K562 (cell line): ENCODE results near the gene APOB. TPM values are rescaled to one million over a fixed set of nuclear protein-coding genes. Genes with fewer than 3 reads are reported as not detected.

Experiments used
- ATAC-seq: fragments of 200-7000 bp; cut with Tn5 transposase; 3 replicates; pipeline ENCODE4 v1.9.1; 2020; ENCODE audit warnings: moderate library complexity
- BruUV-seq: library from RNA; stranded (reverse); fragments of 400-500 nt; replicated peaks from 2 replicates; lab custom pipeline; 2021; lab: Mats Ljungman, UMichigan
- CTCF ChIA-PET: fragments of 300-600 bp; formaldehyde crosslinking; extraction: SDS; loops from one replicate; lab custom pipeline; 2021; ENCODE audit warnings: low intra/inter-chr PET ratio; lab: Yijun Ruan, JAX
- POLR2A ChIA-PET: fragments of 300-600, 350-650 bp; sonication (Branson Sonifier 250); formaldehyde crosslinking; extraction: SDS; loops from one replicate; lab custom pipeline; 2021; ENCODE audit warnings: antibody characterized with exemption, inconsistent platforms; lab: Yijun Ruan, JAX
- DNase-seq, 4 experiments: peaks; one replicate each; pipeline versions ENCODE4 v3.0.0 to v3.0.0-alpha.2; 2011 to 2018; ENCODE audit warnings: low spot score in 3 of 4, mixed read lengths in 3 of 4; ENCODE audit errors: extremely low read depth in 1 of 4
- FAIRE-seq: peaks from 2 replicates; lab custom pipeline; 2011; peaks lifted over from hg19 to GRCh38; lab: Jason Lieb, UNC
- H2AFZ ChIP-seq: 2 replicates; pipeline ENCODE4 v1.6.0; 2011; ENCODE audit warnings: low read depth, low read length, control low read depth, inconsistent platforms
- H3K27ac ChIP-seq: fragments of 200-600 bp; 3 replicates; pipeline ENCODE4 v1.8.0; 2011; ENCODE audit warnings: low read depth, mild to moderate bottlenecking, control low read depth, inconsistent platforms, low read length, moderate library complexity, mixed read lengths; ENCODE audit errors: extremely low read depth
- H3K27me3 ChIP-seq, 2 experiments: fragments of 300-600 bp in 1 of 2; 2 replicates in 1 of 2; 3 replicates in 1 of 2; pipeline versions ENCODE4 v1.6.0 to v1.8.0; 2011; ENCODE audit warnings: inconsistent platforms in 2 of 2, low read length in 2 of 2, mild to moderate bottlenecking in 1 of 2, mixed read lengths in 1 of 2, moderate library complexity in 1 of 2; ENCODE audit not compliant: control insufficient read depth in 2 of 2, insufficient read depth in 2 of 2
- H3K36me3 ChIP-seq: fragments of 300-600 bp; 3 replicates; pipeline ENCODE4 v1.8.0; 2011; ENCODE audit warnings: mild to moderate bottlenecking, low read length, inconsistent platforms; ENCODE audit not compliant: control insufficient read depth, insufficient read depth
- H3K4me1 ChIP-seq, 2 experiments: fragments of 200-600 bp in 1 of 2; replicated peaks in 1 of 2; 2 replicates in 1 of 2; 3 replicates in 1 of 2; pipeline versions ENCODE4 v1.5.1 to v1.8.0; 2011; ENCODE audit warnings: inconsistent platforms in 2 of 2, low read length in 2 of 2, mild to moderate bottlenecking in 1 of 2, mixed read lengths in 1 of 2, moderate library complexity in 1 of 2; ENCODE audit not compliant: control insufficient read depth in 2 of 2, insufficient read depth in 2 of 2
- H3K4me2 ChIP-seq: 2 replicates; pipeline ENCODE4 v1.6.1; 2011; ENCODE audit warnings: low read length, control low read depth, inconsistent platforms, mixed read lengths; ENCODE audit not compliant: insufficient read depth
- H3K4me3 ChIP-seq: fragments of 200-600 bp; sonication (generic), shearing (Covaris generic); 2 replicates; pipeline ENCODE4 v1.5.1; 2016; ENCODE audit warnings: control low read depth, inconsistent platforms
- H3K79me2 ChIP-seq: fragments of 200-600 bp; 3 replicates; pipeline ENCODE4 v1.8.0; 2011; ENCODE audit warnings: low read length, inconsistent platforms; ENCODE audit not compliant: control insufficient read depth, insufficient read depth
- H3K9ac ChIP-seq, 2 experiments: 2 replicates each; pipeline versions ENCODE4 v1.6.0 to v1.6.1; 2011; ENCODE audit warnings: low read depth in 2 of 2, low read length in 2 of 2, control low read depth in 1 of 2, inconsistent platforms in 1 of 2, mild to moderate bottlenecking in 1 of 2, mixed read lengths in 1 of 2; ENCODE audit not compliant: insufficient read depth in 1 of 2
- H3K9me1 ChIP-seq: one replicate; pipeline ENCODE4 v1.6.0; 2011; ENCODE audit warnings: inconsistent platforms, mild to moderate bottlenecking, low read length, moderate library complexity; ENCODE audit not compliant: control insufficient read depth, insufficient read depth
- H3K9me3 ChIP-seq: replicated peaks from 2 replicates; pipeline ENCODE4 v1.5.1; 2011; ENCODE audit warnings: low read depth, low read length, inconsistent platforms; ENCODE audit not compliant: control insufficient read depth, insufficient read depth
- H4K20me1 ChIP-seq: replicated peaks from 2 replicates; pipeline ENCODE4 v1.6.1; 2011; ENCODE audit warnings: low read length, inconsistent platforms, mixed read lengths; ENCODE audit not compliant: control insufficient read depth, insufficient read depth
- CEBPG ChIP-seq, 3 experiments: fragments of 200-800 bp in 1 of 3; sonication (Bioruptor generic) in 1 of 3; sonication (generic) in 1 of 3; formaldehyde crosslinking in 1 of 3; IDR thresholded peaks in 2 of 3; conservative IDR thresholded peaks in 1 of 3; 2 replicates each; pipeline versions ENCODE4 v1.6.1 to v1.8.0; 2016 to 2022; ENCODE audit warnings: missing compliant biosample characterization in 2 of 3, missing genetic modification characterization in 2 of 3, mild to moderate bottlenecking in 1 of 3, missing genetic modification reagents in 1 of 3
- EP400 ChIP-seq: fragments of 450-650 bp; IDR thresholded peaks from 2 replicates; pipeline ENCODE4 v1.6.1; 2017; ENCODE audit warnings: antibody characterized with exemption, mild to moderate bottlenecking, moderate library complexity
- KAT2B ChIP-seq: IDR thresholded peaks from one replicate; pipeline ENCODE4 v1.6.1; 2012; ENCODE audit warnings: low read depth, mild to moderate bottlenecking, control low read depth, inconsistent platforms, low read length, moderate library complexity
- MCM3 ChIP-seq: fragments of 450-650 bp; IDR thresholded peaks from 2 replicates; pipeline ENCODE4 v1.6.1; 2016
- MXD1 ChIP-seq: fragments of 250-450 bp; sonication (Bioruptor Pico); IDR thresholded peaks from 2 replicates; pipeline ENCODE4 v1.8.0; 2021; ENCODE audit warnings: borderline replicate concordance, mild to moderate bottlenecking, moderate library complexity; ENCODE audit not compliant: poor library complexity, severe bottlenecking
- NCOA2 ChIP-seq, 2 experiments: fragments of 450-650 bp; IDR thresholded peaks; 2 replicates each; pipeline ENCODE4 v1.6.1; 2018; ENCODE audit warnings: mild to moderate bottlenecking in 2 of 2, moderate library complexity in 1 of 2; ENCODE audit not compliant: partially characterized antibody in 2 of 2
- NFYB ChIP-seq: IDR thresholded peaks from 2 replicates; pipeline ENCODE4 v1.6.1; 2011; ENCODE audit warnings: mild to moderate bottlenecking, moderate library complexity; ENCODE audit not compliant: insufficient read length; ENCODE audit errors: extremely low read depth
- POLR2AphosphoS5 ChIP-seq: IDR thresholded peaks from 2 replicates; pipeline ENCODE4 v1.6.1; 2011; ENCODE audit warnings: mild to moderate bottlenecking, low read depth, low read length, moderate library complexity; ENCODE audit not compliant: control insufficient read depth, insufficient read depth
- TCF7 ChIP-seq: sonication (generic); IDR thresholded peaks from 2 replicates; pipeline ENCODE4 v1.6.1; 2016; ENCODE audit warnings: antibody characterized with exemption, borderline replicate concordance
- TFAM ChIP-seq: fragments of 250-450 bp; sonication (Bioruptor Pico); conservative IDR thresholded peaks from 2 replicates; pipeline ENCODE4 v1.5.0; 2021; ENCODE audit warnings: mild to moderate bottlenecking, moderate library complexity
- ZBTB11 ChIP-seq, 3 experiments: fragments of 200-800 bp in 1 of 3; fragments of 250-450 bp in 1 of 3; fragments of 450-650 bp in 1 of 3; sonication (Bioruptor Pico) in 1 of 3; sonication (Bioruptor generic) in 1 of 3; formaldehyde crosslinking in 1 of 3; IDR thresholded peaks; 2 replicates each; pipeline versions ENCODE4 v1.6.1 to v1.8.0; 2016 to 2022; ENCODE audit warnings: mild to moderate bottlenecking in 2 of 3, missing genetic modification characterization in 2 of 3, missing compliant biosample characterization in 1 of 3, moderate library complexity in 1 of 3
- ZNF239 ChIP-seq: fragments of 250-450 bp; sonication (Bioruptor Pico); IDR thresholded peaks from 2 replicates; pipeline ENCODE4 v1.4.0; 2020; ENCODE audit warnings: mild to moderate bottlenecking
- WGBS: fragments of 100-300 bp; shearing (Covaris generic); methylation state at CpG from one replicate; pipeline ENCODE4 v1.1.6; 2016; ENCODE audit warnings: low coverage, mixed read lengths; ENCODE audit not compliant: insufficient coverage; ENCODE audit errors: missing lambda C conversion rate; 5-methylcytosine and 5-hydroxymethylcytosine counted together
- in situ Hi-C: fragments of 300-500 bp; cut with MboI; formaldehyde crosslinking; loops from 4 replicates; pipeline ENCODE4 v1.15.0; 2018; ENCODE audit warnings: inconsistent platforms, mixed read lengths
- intact Hi-C: fragments of 100-400 bp; cut with micrococcal nuclease; formaldehyde crosslinking; loops from 2 replicates; pipeline ENCODE4 v1.14.2; 2022
- polyA plus RNA-seq, 8 experiments: library from polyadenylated mRNA; depleted of rRNA in 4 of 8; stranded (reverse) in 5 of 8; unstranded in 3 of 8; fragments of >200 nt; fragmentation: Nextera tagmentation in 2 of 8; fragmentation: Illumina TruSeq in 1 of 8; extraction: Ambion mirVana in 2 of 8; extraction: Trizol in 1 of 8; gene quantifications; 2 replicates each; pipeline versions ENCODE4 v1.2.1 to v1.2.3, GENCODE V29; 2011 to 2014; ENCODE audit warnings: inconsistent platforms in 1 of 8, missing spikeins in 1 of 8
- total RNA-seq, 7 experiments: library from RNA; depleted of rRNA in 6 of 7; stranded (reverse); fragments of >200 nt in 6 of 7; fragmentation: Illumina TruSeq in 2 of 7; extraction: Trizol in 2 of 7; gene quantifications; 2 replicates each; pipeline versions ENCODE4 v1.2.1 to v1.2.3, GENCODE V29; 2011 to 2021; ENCODE audit warnings: low replicate concordance in 1 of 7

Gene APOB
- total and polyA plus RNA-seq, 9 of the 15 experiments (the other 6 are each of a cell fraction or from before 2014, with no cell fraction given): 0.73 TPM; not detected in 8

DNA sequence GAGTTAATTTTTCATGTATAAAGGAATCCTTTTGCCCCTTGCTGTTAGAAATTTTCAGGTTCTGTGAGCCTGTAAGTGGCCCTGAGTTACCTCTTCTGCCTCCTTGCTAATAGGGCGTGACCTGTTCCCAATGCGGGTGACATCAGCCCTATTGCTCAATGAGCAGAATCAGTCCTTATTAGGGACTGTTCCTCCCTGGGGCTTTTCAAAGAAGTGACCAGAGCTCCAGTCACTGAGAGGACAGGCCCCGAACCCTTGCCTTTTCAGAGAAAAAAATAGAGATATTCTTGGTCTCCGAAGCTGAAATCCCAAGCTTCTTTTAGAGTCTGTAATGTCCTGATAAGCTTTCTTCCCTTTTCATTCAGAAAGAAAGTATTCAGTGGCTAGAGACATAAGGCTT lies 8.2 kb upstream of the APOB start:
- no peak overlapping the region for H3K9ac ChIP-seq
- no peak for FAIRE-seq
- no peaks in the 10 kb centered on the region for H3K36me3 ChIP-seq
- no peak for DNase-seq
- no peak for ATAC-seq
- no peak overlapping the region for H2AFZ ChIP-seq
- BruUV-seq: no TSS peak
- 0% methylated on average over 4 of the region's 4 CpGs for WGBS
- TF ChIP-seq ZNF239: peak; percentile 55; the same call in 1 of the 2 replicates
- TF ChIP-seq MCM3: no peak
- TF ChIP-seq CEBPG (CRISPR knock-in tag; IDR thresholded peaks at IDR 0.05): no peak
- 0 out of 4 replicates have a peak, but pooled peaks of 1 of the 2 experiments have one; percentile 32 for TF ChIP-seq CEBPG (tag; conservative IDR thresholded peaks at IDR 0.05 in 1 of 2, IDR thresholded peaks at IDR 0.05 in 1 of 2)
- no peak overlapping the region for H3K4me3 ChIP-seq
- CTCF ChIA-PET: no interaction called here
- POLR2A ChIA-PET: no interaction called here
- H3K27ac ChIP-seq: no peak overlapping the region
- no peaks in the 10 kb centered on the region; a peak in 1 of 5 replicates for H3K27me3 ChIP-seq
- H3K4me2 ChIP-seq: no peak overlapping the region
- H4K20me1 ChIP-seq: no peaks in the 10 kb centered on the region
- no peaks in the 10 kb centered on the region for H3K9me1 ChIP-seq
- H3K79me2 ChIP-seq: no peaks in the 10 kb centered on the region
- no peaks in the 10 kb centered on the region for H3K9me3 ChIP-seq
- H3K4me1 ChIP-seq: no peaks in the 10 kb centered on the region
- in situ Hi-C loops (no loop called here), intact Hi-C loops (no loop called here)

- Histone ChIP-seq H3K36me3 (no peaks in the 10 kb centered on the region), H3K4me3 (no peak overlapping the region), H3K9me3 (no peaks in the 10 kb centered on the region), H4K20me1 (no peaks in the 10 kb centered on the region), H2AFZ (no peak overlapping the region), H3K27ac (no peak overlapping the region), H3K4me2 (no peak overlapping the region), H3K9ac (no peak overlapping the region), H3K79me2 (no peaks in the 10 kb centered on the region), H3K4me1 (no peaks in the 10 kb centered on the region), H3K27me3 (peaks cover 0 to under 1% of the 10 kb centered on the region in 2 experiments; a peak in 2 of 5 replicates), H3K9me1 (no peaks in the 10 kb centered on the region)
- ChIA-PET POLR2A (no interaction called here), CTCF (no interaction called here)
- BruUV-seq: no TSS peak
- in situ Hi-C loops: no loop called here
- ATAC-seq (no peak), FAIRE-seq (no peak), DNase-seq (no peak)
- intact Hi-C loops: no loop called here
- TF ChIP-seq TFAM (CRISPR knock-in tag) (no peak), EP400 (no peak), POLR2AphosphoS5 (no peak), MXD1 (no peak), TCF7 (no peak), KAT2B (no peak), NCOA2 (IDR thresholded peaks at IDR 0.05; ENCODE audit: partially characterized antibody in 2 of 2) (no peak), ZBTB11 (CRISPR knock-in tag; IDR thresholded peaks at IDR 0.05) (no peak), NFYB (no peak)
Measured at GRCh38 chr2:21050164-21050563, 6.3 kb upstream of the APOB start.
